ENCODE results near the gene NLGN1. TPM values are rescaled to one million over a fixed set of nuclear protein-coding genes. Genes with fewer than 3 reads are reported as not detected.
A peak's percentile ranks its signal among the peaks of the same experiment; 100 is the strongest.

NLGN1 gene
- total RNA-seq, 1 experiment from 2014 or later = 16.9 TPM

GRCh38 chr3:173709026-173709425, 311.5 kb downstream of the NLGN1 start:
- no peak for DNase-seq (ENCODE audit: low spot score)

GRCh38 chr3:173711619-173712018, 314.1 kb downstream of the NLGN1 start:
- no peak for DNase-seq (ENCODE audit: low spot score)

GRCh38 chr3:173719585-173719984, 322.0 kb downstream of the NLGN1 start:
- DNase-seq (ENCODE audit: low spot score) = no peak

GRCh38 chr3:173725507-173725906, 328.0 kb downstream of the NLGN1 start:
- DNase-seq (ENCODE audit: low spot score) = peak; percentile 37

GRCh38 chr3:173730391-173730790, 332.8 kb downstream of the NLGN1 start:
- no peak for DNase-seq (ENCODE audit: low spot score)

- DNase-seq (ENCODE audit: low spot score) = no peak
Observed at GRCh38 chr3:173732237-173732636, 334.7 kb downstream of the NLGN1 start.

GRCh38 chr3:173733029-173733652, 335.6 kb downstream of the NLGN1 start:
- peak; percentile 43 for DNase-seq (ENCODE audit: low spot score)

- DNase-seq (ENCODE audit: low spot score) = no peak
Observed at GRCh38 chr3:173734473-173734872, 336.9 kb downstream of the NLGN1 start.

- no peak for DNase-seq (ENCODE audit: low spot score)
Observed at GRCh38 chr3:173734895-173735294, 337.4 kb downstream of the NLGN1 start.

- DNase-seq (ENCODE audit: low spot score) = no peak
Observed at GRCh38 chr3:173735841-173736240, 338.3 kb downstream of the NLGN1 start.

GRCh38 chr3:173737167-173737808, 339.7 kb downstream of the NLGN1 start:
- no peak for DNase-seq (ENCODE audit: low spot score)

GRCh38 chr3:173739726-173740125, 342.2 kb downstream of the NLGN1 start:
- no peak for DNase-seq (ENCODE audit: low spot score)

- no peak for DNase-seq (ENCODE audit: low spot score)
Observed at GRCh38 chr3:173742491-173742890, 344.9 kb downstream of the NLGN1 start.

GRCh38 chr3:173743111-173743510, 345.6 kb downstream of the NLGN1 start:
- no peak for DNase-seq (ENCODE audit: low spot score)

GRCh38 chr3:173743516-173743915, 346.0 kb downstream of the NLGN1 start:
- no peak for DNase-seq (ENCODE audit: low spot score)

- no peak for DNase-seq (ENCODE audit: low spot score)
Observed at GRCh38 chr3:173744479-173744878, 346.9 kb downstream of the NLGN1 start.

- no peak for DNase-seq (ENCODE audit: low spot score)
Observed at GRCh38 chr3:173744895-173745294, 347.4 kb downstream of the NLGN1 start.

GRCh38 chr3:173745952-173746682, 348.6 kb downstream of the NLGN1 start:
- no peak for DNase-seq (ENCODE audit: low spot score)

GRCh38 chr3:173747427-173747826, 349.9 kb downstream of the NLGN1 start:
- DNase-seq (ENCODE audit: low spot score) = no peak

GRCh38 chr3:173748105-173748504, 350.6 kb downstream of the NLGN1 start:
- no peak for DNase-seq (ENCODE audit: low spot score)

- no peak for DNase-seq (ENCODE audit: low spot score)
Observed at GRCh38 chr3:173750095-173750494, 352.6 kb downstream of the NLGN1 start.

GRCh38 chr3:173750591-173750990, 353.0 kb downstream of the NLGN1 start:
- no peak for DNase-seq (ENCODE audit: low spot score)

- no peak for DNase-seq (ENCODE audit: low spot score)
Observed at GRCh38 chr3:173753593-173753992, 356.0 kb downstream of the NLGN1 start.
